ENCODE data around the gene DNHD1.

Gene DNHD1

GRCh38 chr11:6473451-6474412, 23.3 kb upstream of the DNHD1 start, which contains the start of gene TRIM3:
Gene TRIM3, minus strand, starts transcription at chr11:6473941. Its CDS starts 8,246 bp downstream, at chr11:6465695.
- CTCF ChIA-PET = interaction anchor here (1.2 kb wide), 1 partner anchor 95 kb away, joined by 3 read pairs; no protein-coding TSS in a partner anchor
- Mint-ChIP-seq H3K27me3 (peaks cover 18% of the 10 kb centered on the region), H3K36me3 (peaks cover 16% of the 10 kb centered on the region), H3K4me1 (peaks cover 21% of the 10 kb centered on the region), H3K4me3 (peak within 1 kb of the TSS; percentile 81), H3K9me3 (no peaks in the 10 kb centered on the region), H3K27ac (peak within 1 kb of the TSS; percentile 45)
- peak; percentile 77 for DNase-seq

DNA sequence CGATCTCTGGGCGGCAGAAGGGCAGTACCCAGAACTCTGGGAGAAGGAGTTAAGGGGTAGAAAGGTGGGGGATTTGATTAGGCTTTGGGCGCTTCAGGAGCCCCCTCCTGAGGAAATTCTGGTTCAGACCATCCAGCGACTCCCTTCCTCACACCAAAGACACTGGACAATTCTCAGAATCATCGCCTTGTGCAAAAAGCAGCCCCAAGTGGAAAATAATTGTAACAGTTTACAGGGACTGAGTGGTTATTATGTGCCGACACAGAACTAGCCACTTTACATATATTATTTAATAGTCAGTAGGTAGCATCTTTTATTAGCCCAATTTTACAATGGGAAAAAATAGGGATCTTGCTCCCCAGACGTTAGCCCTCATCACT, 22.7 kb upstream of the DNHD1 start:
- Mint-ChIP-seq H3K36me3 (peaks cover 23% of the 10 kb centered on the region), H3K9me3 (no peaks in the 10 kb centered on the region), H3K4me3 (peak overlapping the region; percentile 73), H3K27me3 (peaks cover 18% of the 10 kb centered on the region), H3K4me1 (peaks cover 28% of the 10 kb centered on the region), H3K27ac (no peak overlapping the region)
- DNase-seq = no peak
- CTCF ChIA-PET = interaction anchor here (3.8 kb wide), 1 partner anchor 96 kb away, joined by 20 read pairs; no protein-coding TSS in a partner anchor

DNA sequence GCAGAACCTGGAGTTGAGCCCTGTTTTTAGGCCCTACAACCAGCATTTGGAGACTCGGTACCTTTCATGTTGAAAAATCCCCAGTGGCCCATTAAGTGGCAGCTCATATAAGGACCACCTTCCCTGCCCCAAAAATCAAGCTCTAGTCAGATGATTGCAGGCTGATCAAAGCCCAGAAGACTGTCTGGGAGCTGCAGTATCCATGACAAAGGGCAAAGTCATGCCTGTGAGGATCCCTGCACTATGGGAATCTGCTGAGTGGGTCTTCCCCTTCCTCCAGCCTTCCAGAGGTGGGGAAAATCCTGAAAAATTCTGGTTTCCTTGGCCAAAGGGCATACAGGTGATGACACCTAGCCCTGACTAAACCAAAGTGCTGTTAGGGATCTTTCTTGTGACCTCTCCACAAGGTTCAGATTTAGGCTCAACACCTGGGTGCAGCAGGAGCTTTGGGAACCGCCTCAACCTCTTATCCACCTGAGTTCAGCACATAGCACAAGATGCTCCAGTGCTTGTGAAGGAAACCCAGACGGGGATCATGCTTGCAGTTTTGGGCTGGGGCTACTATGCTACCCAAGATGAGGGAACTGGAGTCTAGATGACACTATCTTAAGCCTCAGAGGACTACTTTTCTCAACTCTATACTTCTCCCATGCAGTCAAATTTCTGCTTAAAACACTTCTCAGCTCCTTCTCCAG, 22.1 kb upstream of the DNHD1 start:
- no peak for DNase-seq
- no peak overlapping the region for H3K27ac Mint-ChIP-seq

GRCh38 chr11:6475936-6476335, 21.1 kb upstream of the DNHD1 start:
- CTCF ChIA-PET = interaction anchor here (0.6 to 3.8 kb wide), 6 partner anchors 12 to 193 kb away, joined by 3 to 20 read pairs (median 3); no protein-coding TSS in a partner anchor
- DNase-seq = no peak
- H3K36me3 Mint-ChIP-seq = peaks cover 28% of the 10 kb centered on the region
- H3K4me3 Mint-ChIP-seq = no peak overlapping the region
- H3K4me1 Mint-ChIP-seq = peaks cover 43% of the 10 kb centered on the region
- H3K27me3 Mint-ChIP-seq = peaks cover 18% of the 10 kb centered on the region
- H3K9me3 Mint-ChIP-seq = no peaks in the 10 kb centered on the region
- no peak overlapping the region for H3K27ac Mint-ChIP-seq

More for the DNA sequence above, 22.1 kb upstream of the DNHD1 start:
- Mint-ChIP-seq H3K36me3 (peaks cover 25% of the 10 kb centered on the region), H3K27me3 (peaks cover 18% of the 10 kb centered on the region), H3K4me1 (peaks cover 33% of the 10 kb centered on the region), H3K9me3 (no peaks in the 10 kb centered on the region), H3K4me3 (peak overlapping the region; percentile 73)
- CTCF ChIA-PET = interaction anchor here (0.9 to 3.8 kb wide), 3 partner anchors 56 to 112 kb away, joined by 3 to 20 read pairs (median 3); no protein-coding TSS in a partner anchor

DNA sequence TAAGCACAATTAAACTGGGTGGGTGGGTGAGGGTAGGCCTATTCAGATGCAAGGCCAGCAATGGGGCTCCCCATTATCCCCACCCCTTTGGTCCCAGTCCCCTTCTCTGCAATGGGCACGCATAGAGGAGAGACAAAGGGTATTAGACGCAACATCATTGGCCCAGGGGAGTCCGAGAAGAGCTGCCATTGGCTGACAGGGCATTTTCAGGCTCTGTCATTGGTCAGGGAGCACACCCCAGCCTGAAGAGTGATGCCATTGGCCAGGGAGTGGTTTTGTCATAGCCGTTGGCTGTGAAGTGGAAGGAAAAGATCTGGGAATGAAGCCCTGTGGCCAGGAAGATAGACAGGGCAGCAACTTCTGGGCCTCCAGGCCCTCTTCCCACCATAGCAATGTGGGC, 20.5 kb upstream of the DNHD1 start:
- CTCF ChIA-PET = interaction anchor here (0.8 to 3.8 kb wide), 3 partner anchors 8 to 98 kb away, joined by 3 to 20 read pairs (median 4); no protein-coding TSS in a partner anchor
- no peaks in the 10 kb centered on the region for H3K9me3 Mint-ChIP-seq
- H3K4me1 Mint-ChIP-seq = peaks cover 46% of the 10 kb centered on the region
- no peak for DNase-seq
- H3K27me3 Mint-ChIP-seq = peaks cover 18% of the 10 kb centered on the region
- H3K36me3 Mint-ChIP-seq = peaks cover 29% of the 10 kb centered on the region
- no peak overlapping the region for H3K4me3 Mint-ChIP-seq
- no peak overlapping the region for H3K27ac Mint-ChIP-seq

GRCh38 chr11:6480299-6480914, 16.7 kb upstream of the DNHD1 start:
- H3K36me3 Mint-ChIP-seq = peaks cover 45% of the 10 kb centered on the region
- CTCF ChIA-PET = no interaction called here
- peak overlapping the region; percentile 96 for H3K27ac Mint-ChIP-seq
- no peak for DNase-seq
- H3K4me3 Mint-ChIP-seq = peak overlapping the region; percentile 82
- H3K9me3 Mint-ChIP-seq = no peaks in the 10 kb centered on the region
- no peaks in the 10 kb centered on the region for H3K27me3 Mint-ChIP-seq
- H3K4me1 Mint-ChIP-seq = peaks cover 42% of the 10 kb centered on the region

DNA sequence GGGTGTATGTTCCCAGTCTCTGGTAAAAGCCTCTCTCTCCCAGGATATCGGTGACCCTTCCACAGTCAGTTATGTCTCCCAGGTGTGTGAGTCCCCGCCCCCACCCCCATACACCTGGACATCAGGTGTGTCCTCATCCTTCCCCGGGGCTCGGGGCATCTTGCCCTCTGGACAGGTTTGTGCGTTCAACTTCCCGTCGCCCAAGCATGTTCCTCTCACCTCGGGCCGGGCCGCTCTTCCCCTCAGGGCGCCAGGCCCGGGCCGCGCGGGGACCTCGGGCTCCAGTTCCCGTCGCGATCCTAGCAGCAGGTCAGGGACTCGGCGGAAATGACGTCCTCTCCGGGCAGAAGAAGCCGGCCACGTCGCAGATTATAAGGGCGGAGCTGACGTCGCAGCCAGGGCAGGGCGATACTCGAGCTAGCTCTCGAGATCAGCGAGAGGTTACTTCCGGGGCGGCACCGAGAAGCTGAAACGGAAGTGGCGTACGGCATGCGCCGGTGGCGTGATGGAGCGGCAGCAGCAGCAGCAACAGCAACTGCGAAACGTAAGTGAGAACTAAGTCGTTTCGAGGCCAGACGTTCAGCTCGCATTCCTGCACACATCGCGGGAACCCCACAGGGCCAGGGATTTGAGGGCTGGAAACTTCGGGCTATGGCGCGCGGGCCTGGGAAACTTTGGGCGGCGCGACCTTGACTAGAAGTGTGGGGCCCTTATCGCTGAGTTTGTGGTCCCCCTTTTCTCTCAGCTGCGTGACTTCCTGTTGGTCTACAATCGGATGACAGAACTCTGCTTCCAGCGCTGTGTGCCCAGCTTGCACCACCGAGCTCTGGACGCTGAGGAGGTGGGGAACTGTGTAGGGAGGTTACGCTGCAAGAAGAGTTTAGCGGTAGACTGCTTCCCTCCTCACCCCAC, 15.8 kb upstream of the DNHD1 start, which contains the start of the genes ARFIP2 and TIMM10B:
TSS of gene ARFIP2 (minus strand) at position 320 of the 912 bp plus-strand sequence. CDS start 910 bp downstream, outside the sequence.
TSS of gene TIMM10B (plus strand) at position 490 of the 912 bp plus-strand sequence. CDS start at position 506, 16 bp downstream.
- Mint-ChIP-seq H3K36me3 (peaks cover 45% of the 10 kb centered on the region), H3K4me1 (peaks cover 42% of the 10 kb centered on the region)

GRCh38 chr11:6481924-6482275, 15.2 kb upstream of the DNHD1 start:
- no peak for DNase-seq
- H3K4me1 Mint-ChIP-seq = peaks cover 42% of the 10 kb centered on the region
- peak overlapping the region; percentile 96 for H3K27ac Mint-ChIP-seq
- H3K4me3 Mint-ChIP-seq = peak overlapping the region; percentile 82
- peaks cover 42% of the 10 kb centered on the region for H3K36me3 Mint-ChIP-seq
- no peaks in the 10 kb centered on the region for H3K27me3 Mint-ChIP-seq
- no peaks in the 10 kb centered on the region for H3K9me3 Mint-ChIP-seq
- CTCF ChIA-PET = interaction anchor here (0.8 to 2.5 kb wide), 6 partner anchors 10 to 224 kb away, joined by 3 to 21 read pairs (median 4); no protein-coding TSS in a partner anchor

More for the DNA sequence above, 15.8 kb upstream of the DNHD1 start, which contains the start of the genes ARFIP2 and TIMM10B:
- CTCF ChIA-PET = interaction anchor here (0.8 to 2.5 kb wide), 9 partner anchors 9 to 225 kb away, joined by 3 to 21 read pairs (median 4); no protein-coding TSS in a partner anchor
- Mint-ChIP-seq H3K27me3 (no peaks in the 10 kb centered on the region), H3K27ac (peak within 1 kb of the TSS; percentile 96), H3K4me3 (peak within 1 kb of the TSS; percentile 82), H3K9me3 (no peaks in the 10 kb centered on the region)
- DNase-seq = peak; percentile 99

DNA sequence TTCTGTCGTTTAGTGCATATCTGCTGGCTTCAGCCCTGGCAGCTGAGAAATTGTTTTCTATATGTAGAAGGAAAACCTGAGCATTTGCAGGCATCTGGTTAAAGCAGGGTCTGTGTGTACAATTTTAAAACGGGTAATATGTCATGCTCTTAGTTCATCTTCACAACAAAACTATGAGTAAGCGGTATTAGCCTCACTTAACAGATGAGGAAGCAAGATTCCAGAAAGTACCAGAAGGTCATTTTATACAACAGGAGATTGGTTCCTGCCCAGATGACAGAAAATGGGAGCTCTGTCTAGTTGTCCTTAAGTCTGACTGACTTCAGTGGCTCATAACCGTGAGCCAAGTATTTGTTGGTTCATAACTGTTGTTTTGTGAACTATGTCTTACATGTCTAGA, 14.6 kb upstream of the DNHD1 start:
- Mint-ChIP-seq H3K4me1 (peaks cover 42% of the 10 kb centered on the region), H3K36me3 (peaks cover 38% of the 10 kb centered on the region), H3K4me3 (peak overlapping the region; percentile 82), H3K27me3 (no peaks in the 10 kb centered on the region), H3K27ac (peak overlapping the region; percentile 96), H3K9me3 (no peaks in the 10 kb centered on the region)
- no peak for DNase-seq
- CTCF ChIA-PET = interaction anchor here (1.2 to 2.5 kb wide), 5 partner anchors 33 to 104 kb away, joined by 3 to 21 read pairs (median 3); no protein-coding TSS in a partner anchor

GRCh38 chr11:6483015-6483414, 14.1 kb upstream of the DNHD1 start:
- Mint-ChIP-seq H3K27me3 (no peaks in the 10 kb centered on the region), H3K4me3 (peak overlapping the region; percentile 82), H3K36me3 (peaks cover 36% of the 10 kb centered on the region), H3K4me1 (peaks cover 42% of the 10 kb centered on the region), H3K9me3 (no peaks in the 10 kb centered on the region), H3K27ac (peak overlapping the region; percentile 96)
- DNase-seq = no peak
- CTCF ChIA-PET = interaction anchor here (1.2 to 2.5 kb wide), 3 partner anchors 43 to 104 kb away, joined by 3 to 21 read pairs (median 3); no protein-coding TSS in a partner anchor

DNA sequence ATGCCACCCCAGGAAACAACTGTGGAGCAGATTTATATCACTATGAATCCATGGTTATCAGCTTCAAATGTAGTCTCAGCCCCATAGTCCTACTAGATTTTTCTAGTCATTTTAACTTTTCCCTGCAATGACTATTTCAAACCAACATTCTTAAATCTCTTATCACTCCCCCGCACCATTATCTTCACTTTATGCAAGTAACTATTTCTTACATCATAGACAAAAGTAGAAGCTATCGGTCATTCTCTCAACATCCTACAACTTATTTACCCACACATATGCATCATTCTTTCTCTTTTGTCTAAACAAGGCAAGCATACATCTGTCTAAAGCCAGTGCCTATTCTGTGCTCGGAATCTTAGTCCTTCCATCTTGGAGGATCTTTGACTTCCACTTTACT, 11.4 kb upstream of the DNHD1 start:
- Mint-ChIP-seq H3K4me3 (no peak overlapping the region), H3K27me3 (no peaks in the 10 kb centered on the region), H3K4me1 (peaks cover 22% of the 10 kb centered on the region), H3K36me3 (peaks cover 39% of the 10 kb centered on the region), H3K27ac (no peak overlapping the region), H3K9me3 (no peaks in the 10 kb centered on the region)
- CTCF ChIA-PET = interaction anchor here (0.9 to 3.4 kb wide), 3 partner anchors 20 to 110 kb away, joined by 3 to 17 read pairs (median 6); no protein-coding TSS in a partner anchor
- DNase-seq = no peak

DNA sequence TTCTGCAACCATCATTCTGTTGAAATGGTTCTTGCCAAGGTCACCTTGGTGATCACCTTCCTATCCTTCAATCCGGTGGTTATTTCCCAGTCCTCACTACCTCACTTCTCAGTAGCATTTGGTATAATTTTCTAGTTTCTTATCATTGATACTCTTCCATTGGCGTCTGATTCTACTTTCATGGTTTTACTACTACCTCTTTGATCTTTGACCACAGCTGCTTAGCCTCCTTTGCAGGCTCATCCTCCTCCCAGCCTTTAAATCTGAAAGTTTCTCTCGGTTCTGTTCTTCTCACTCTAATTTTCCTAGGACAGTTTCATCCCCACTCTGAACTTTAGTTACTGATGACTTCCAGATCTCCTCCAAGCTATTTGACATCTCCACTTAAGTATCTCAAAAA, 10.8 kb upstream of the DNHD1 start:
- CTCF ChIA-PET = interaction anchor here (1.1 to 3.4 kb wide), 2 partner anchors 20 to 108 kb away, joined by 4 to 17 read pairs; no protein-coding TSS in a partner anchor
- H3K27ac Mint-ChIP-seq = no peak overlapping the region
- H3K4me1 Mint-ChIP-seq = peaks cover 16% of the 10 kb centered on the region
- H3K27me3 Mint-ChIP-seq = no peaks in the 10 kb centered on the region
- DNase-seq = no peak
- H3K36me3 Mint-ChIP-seq = peaks cover 35% of the 10 kb centered on the region
- H3K9me3 Mint-ChIP-seq = no peaks in the 10 kb centered on the region
- H3K4me3 Mint-ChIP-seq = no peak overlapping the region
